CD4-positive, alpha-beta T cell treated with Interleukin-6 at 100 ng/mL for 8 hours (primary cell): ENCODE results near the gene HMOX2.

ENCODE experiments used
- DNase-seq: peaks from one replicate; pipeline ENCODE4 v3.0.0-alpha.2; 2020; ENCODE audit warnings: mixed read lengths, low spot score

Gene HMOX2

DNA sequence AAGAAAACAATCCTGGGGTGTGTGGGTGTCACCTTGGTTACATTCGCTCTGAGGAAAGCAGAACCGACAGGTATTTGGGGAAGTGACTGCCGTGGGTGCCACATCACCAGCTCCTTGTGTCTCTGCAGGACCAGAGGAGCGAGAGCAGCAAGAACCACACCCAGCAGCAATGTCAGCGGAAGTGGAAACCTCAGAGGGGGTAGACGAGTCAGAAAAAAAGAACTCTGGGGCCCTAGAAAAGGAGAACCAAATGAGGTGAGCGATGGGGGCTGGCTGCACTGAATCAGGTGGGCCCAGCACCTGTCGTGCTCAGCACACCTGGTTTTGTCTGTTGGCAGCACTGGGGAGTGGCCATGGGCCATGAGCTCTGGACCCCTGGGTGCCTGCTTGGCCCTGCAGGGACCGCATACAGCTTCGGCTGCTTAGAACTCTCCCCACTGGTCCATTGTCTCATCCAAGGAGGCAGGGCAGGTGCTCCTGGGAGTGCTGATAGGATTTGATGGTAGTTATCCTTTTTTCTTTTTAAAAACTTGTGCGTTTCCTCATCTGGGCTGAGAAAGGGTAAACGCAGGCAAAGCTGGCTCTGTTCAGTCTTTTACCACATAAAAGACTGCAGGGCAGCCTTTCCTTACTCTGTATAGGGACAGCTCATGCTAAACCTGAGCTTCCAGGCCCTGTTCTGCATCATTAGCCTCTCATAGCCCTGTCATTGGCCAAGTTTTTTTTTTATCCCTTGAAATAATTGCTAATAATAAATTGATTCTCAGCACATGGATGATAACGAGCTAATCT, 29.4 kb downstream of the HMOX2 start:
- DNase-seq, result peak; percentile 91

GRCh38 chr16:4506450-4506849, 30.3 kb downstream of the HMOX2 start:
- DNase-seq, result peak; percentile 70

DNA sequence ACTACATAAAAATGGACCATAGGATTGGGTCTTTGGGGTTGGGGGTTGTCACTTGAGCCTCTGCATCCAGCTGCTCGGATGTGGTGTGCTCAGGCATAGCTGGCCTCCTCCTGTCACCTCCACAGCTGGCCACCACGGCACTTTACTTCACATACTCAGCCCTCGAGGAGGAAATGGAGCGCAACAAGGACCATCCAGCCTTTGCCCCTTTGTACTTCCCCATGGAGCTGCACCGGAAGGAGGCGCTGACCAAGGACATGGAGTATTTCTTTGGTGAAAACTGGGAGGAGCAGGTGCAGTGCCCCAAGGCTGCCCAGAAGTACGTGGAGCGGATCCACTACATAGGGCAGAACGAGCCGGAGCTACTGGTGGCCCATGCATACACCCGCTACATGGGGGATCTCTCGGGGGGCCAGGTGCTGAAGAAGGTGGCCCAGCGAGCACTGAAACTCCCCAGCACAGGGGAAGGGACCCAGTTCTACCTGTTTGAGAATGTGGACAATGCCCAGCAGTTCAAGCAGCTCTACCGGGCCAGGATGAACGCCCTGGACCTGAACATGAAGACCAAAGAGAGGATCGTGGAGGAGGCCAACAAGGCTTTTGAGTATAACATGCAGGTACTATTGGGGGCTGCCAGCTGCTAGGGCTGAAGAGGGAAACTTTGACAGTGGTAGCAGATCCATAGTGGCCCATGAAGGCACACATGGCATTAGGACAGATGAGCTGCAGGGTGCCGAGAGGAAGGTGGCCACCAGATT, 31.6 kb downstream of the HMOX2 start:
- no peak for DNase-seq

DNA sequence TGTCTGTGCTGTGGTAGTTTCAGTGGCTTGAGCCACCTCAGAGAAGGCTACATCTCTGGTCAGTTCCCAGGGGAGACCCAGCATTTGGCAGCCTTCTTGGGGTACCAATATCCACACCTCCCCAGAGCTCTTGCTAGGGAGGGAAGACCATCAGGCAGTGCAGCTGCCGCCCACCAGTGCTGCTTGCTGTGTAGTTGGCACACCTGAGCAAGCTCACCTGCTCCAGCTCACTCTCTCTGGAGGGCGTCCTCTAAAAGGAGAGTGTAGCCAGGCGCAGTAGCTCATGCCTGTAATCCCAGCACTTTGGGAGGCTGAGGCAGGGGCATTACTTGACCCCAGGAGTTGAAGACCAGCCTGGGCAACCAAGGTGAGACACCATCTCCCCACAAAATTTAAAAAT, 32.6 kb downstream of the HMOX2 start:
- DNase-seq, result no peak

DNA sequence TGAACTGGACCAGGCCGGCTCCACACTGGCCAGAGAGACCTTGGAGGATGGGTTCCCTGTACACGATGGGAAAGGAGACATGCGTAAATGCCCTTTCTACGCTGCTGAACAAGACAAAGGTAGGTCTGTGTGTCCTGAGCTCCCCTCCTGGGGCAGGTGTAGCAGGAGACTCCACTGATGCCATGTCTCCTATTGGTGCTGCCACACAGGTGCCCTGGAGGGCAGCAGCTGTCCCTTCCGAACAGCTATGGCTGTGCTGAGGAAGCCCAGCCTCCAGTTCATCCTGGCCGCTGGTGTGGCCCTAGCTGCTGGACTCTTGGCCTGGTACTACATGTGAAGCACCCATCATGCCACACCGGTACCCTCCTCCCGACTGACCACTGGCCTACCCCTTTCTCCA, 33.2 kb downstream of the HMOX2 start:
- no peak for DNase-seq

GRCh38 chr16:4510131-4510530, 33.9 kb downstream of the HMOX2 start:
- DNase-seq, result no peak

DNA sequence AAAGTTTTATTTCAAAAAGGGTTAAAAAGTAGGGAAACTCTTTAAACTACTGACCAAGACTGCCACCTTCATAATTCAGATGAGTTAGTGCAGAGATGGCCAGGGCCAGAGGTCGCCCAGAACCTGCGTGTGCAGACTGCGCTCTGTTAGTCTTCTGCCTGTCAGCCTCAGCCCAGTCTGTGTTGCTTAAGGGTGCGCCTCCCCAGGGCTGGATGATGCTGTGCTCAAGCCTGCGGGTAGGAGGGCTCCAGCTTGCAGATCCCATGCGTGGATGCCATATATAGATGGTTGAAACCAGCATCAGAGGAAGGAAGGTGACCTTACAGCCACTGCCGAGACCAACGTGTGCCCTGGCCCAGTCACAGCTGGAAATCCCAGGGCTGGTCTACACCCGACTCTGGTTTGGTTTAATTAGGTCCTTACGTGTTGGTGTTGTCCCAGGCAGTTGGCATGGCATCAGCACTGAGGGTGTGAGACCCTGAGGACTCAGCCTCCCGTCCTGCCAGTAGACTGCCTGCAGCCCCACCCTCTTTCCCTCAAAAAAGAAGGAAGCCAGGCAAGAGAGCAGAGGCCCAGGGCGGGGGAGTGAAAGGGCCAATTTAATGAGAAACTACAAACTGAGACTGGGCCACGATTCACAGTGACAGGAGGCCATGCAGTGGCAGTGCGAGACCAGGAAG, 34.7 kb downstream of the HMOX2 start:
- no peak for DNase-seq

DNA sequence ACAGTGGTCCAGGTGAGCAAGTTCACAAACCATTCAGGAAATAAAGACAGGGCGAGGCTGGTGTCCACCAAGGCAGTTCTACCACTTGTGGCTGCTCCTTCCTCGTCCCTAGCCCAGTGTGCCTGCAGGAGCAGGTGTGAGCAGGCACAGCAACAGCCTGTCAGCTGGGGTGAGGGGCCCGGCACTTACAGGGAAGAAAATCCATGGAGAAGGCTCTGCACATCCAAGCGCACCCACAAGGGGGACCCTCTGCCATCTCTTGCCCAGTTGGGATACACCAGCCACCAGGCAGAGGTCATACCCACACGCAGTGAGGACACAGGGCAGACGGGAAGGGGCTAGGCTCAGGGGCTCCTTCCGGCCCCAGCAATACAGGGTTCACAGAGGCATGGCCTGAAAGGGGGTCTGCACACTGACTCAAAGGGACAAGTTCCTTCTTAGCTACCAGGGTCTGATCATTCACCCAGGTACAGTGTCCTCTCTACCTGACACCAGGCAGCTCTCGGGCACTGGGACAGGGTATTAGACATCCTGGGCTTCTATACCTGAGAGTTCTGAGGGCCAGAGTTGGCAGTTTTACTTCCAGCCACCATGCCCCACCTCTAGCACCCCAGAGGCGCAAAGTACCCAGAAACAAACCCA, 35.4 kb downstream of the HMOX2 start:
- DNase-seq, result no peak

DNA sequence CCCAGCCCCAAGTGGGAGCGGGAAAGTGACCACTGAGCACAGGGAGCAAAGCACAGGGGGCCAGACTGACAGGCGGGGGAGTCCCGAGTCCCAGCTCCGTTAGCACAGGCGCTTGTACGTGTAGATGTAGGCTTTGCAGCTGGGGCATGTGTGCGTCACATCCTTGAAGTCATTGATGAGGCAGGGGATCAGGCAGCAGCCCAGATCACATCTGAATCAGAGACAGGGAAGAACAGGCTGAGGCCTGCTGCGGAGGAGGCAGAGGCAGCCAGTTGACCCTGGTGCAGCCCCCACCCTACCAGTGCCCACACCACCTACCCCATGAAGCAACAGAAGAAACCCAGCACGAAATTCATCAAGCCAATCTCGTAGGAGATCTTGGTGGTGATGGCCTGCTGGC, 36.3 kb downstream of the HMOX2 start:
- DNase-seq, result no peak

DNA sequence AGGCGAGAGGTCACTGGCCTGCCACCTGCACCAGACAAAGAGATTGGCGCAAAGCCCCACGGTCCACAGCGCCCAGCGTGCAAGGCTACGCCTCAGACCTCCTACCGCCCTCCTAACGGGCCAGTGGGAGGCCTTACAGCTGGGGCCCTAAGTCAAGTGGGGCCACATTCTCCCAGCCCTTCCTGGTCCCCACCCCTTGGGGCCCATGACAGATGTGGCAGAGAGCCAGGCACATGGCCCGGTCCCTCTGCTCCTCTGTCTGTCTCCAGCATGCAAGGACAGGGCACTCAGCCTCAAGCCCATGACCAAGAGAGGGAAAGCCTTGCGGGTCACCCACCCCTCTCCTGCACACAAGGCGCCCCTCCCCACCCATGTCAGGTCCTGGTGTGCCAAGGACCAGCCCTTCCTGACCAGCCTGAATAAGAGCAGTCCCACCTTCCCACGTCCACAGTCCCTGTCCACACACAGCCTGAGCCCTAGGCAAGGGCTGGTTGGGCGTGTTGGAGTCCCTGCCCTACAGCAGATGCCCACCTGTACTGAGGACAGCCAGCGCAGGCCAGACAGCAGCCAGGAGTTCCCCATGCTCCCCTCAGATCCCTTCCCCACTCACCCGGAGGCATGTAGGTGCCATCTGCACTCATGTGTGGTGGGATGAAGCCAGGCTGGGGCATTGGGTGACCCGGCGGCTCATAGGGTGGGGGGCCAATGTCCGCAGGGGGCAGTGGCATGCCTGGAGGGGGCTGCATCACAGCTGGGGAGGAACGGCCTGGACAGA, 37.1 kb downstream of the HMOX2 start:
- DNase-seq, result no peak

DNA sequence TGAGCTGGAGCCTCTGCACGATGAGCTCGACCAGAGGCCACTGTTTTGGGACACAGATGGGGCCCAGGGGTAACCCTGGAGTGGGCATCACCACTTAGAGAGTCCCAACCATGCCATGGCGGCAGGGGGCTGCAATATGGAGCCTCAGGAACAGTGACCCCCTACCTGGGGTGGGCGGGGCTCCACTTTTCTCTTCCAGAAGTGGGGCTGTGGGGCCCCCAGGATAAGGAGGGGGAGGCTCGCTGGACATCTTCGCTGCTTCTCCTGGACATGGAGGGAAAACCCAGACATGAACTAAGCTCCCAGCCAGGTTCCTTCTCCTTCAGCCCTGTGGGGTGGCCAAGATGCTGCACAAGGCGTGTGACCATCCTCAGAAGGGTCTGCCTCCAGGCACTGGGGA, 37.7 kb downstream of the HMOX2 start:
- DNase-seq, result no peak

GRCh38 chr16:4514606-4515005, 38.4 kb downstream of the HMOX2 start:
- no peak for DNase-seq

- no peak for DNase-seq
These were observed 39.5 kb downstream of the HMOX2 start for GRCh38 chr16:4515611-4516233.

DNA sequence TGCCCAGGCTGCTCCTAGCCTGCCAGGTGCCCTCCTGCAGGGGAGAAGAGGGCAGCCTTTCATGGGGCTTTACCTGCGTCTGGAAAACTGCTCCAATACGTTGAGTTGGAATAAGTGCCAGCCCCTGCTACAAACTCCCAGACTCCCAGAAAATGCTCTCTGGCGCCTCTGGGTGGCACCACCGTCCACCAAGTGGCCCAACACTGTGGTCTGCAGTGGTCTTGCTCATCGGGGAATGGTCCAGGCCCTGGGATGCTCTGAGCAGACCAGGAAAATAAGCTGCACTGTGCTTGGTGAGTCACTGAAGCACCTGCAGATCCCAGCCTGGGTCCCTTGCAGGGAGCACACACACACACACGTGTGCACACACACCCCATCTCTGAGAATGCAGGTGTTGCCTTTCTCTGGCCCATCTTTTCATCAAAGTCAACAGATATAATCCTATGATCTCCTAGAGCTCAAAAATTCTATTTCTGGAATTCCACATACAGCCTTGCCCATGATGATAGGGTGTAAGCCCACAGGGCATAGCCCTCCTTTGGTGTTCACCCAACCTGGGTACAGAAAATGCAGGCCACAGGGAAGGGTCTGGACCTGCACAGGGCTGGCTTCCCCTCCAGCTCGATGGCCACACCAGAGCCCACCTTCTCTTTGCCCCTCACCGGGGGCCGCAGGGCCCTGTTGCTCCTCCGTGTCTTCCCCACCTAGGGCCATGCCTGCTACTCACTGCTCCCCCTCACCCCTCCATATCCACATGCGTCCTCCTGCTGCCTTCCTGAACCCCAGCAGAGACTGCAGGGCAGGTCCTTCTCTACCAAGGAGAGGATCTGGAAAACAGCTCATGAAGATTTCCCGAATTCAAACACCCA, 41.8 kb downstream of the HMOX2 start:
- DNase-seq, result no peak

GRCh38 chr16:4519274-4520058, 43.3 kb downstream of the HMOX2 start:
- DNase-seq, result no peak

GRCh38 chr16:4520913-4521312, 44.7 kb downstream of the HMOX2 start:
- DNase-seq, result no peak

DNA sequence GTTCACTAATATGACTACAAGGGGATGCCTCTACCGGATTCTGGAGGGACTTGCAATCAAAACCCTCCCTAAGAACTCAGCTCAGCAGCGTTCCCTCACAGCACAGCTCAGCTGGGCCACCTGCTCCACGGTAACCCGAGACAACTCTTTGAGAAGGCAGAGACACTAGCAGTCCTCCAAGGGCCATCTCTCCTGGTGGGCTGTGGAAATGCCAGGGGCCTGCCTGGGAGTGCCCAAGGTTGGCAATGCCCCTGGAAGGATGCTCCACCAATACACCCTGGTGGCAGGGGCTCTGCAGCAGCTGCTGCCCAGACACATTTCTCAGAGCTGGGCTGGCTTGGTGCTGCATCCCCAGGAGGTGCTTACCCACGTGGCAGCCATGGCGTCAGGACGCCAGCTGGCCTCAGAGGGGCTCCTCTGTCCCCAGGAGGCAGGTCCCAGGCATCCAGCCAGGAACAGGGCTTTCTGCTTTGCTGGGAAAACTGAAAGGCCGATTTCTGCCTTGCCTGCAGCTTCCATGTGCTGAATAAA, 45.9 kb downstream of the HMOX2 start:
- DNase-seq, result no peak

- no peak for DNase-seq
These were observed 47.5 kb downstream of the HMOX2 start for GRCh38 chr16:4523686-4524085.

- no peak for DNase-seq
These were observed 48.4 kb downstream of the HMOX2 start for GRCh38 chr16:4524571-4524970.
